Cardiac septum (tissue), 1 donor: ENCODE data around the gene LASP1. TPM values are rescaled to one million over a fixed set of nuclear protein-coding genes. Genes with fewer than 3 reads are reported as not detected.

ENCODE experiments used
- DNase-seq: peaks from one replicate; pipeline ENCODE4 v3.0.0-alpha.2; 2020; ENCODE audit warnings: low spot score
- intact Hi-C: fragments of 100-400 bp; cut with DNase I; formaldehyde crosslinking; loops from one replicate; pipeline ENCODE4 v1.14.0; 2022
- total RNA-seq: library from RNA; stranded (reverse); fragmentation: NEBNext Ultra II Directional; extraction: Animal tissue kit (Norgen Biotek cat#: 25700); gene quantifications from one replicate; pipeline ENCODE4 v1.2.1, GENCODE V29; 2021
- donor health status: DM: no; HTN: no; CAD: no.

Gene LASP1
- total RNA-seq, 1 donor from 2014 or later = 25.3 TPM

DNA sequence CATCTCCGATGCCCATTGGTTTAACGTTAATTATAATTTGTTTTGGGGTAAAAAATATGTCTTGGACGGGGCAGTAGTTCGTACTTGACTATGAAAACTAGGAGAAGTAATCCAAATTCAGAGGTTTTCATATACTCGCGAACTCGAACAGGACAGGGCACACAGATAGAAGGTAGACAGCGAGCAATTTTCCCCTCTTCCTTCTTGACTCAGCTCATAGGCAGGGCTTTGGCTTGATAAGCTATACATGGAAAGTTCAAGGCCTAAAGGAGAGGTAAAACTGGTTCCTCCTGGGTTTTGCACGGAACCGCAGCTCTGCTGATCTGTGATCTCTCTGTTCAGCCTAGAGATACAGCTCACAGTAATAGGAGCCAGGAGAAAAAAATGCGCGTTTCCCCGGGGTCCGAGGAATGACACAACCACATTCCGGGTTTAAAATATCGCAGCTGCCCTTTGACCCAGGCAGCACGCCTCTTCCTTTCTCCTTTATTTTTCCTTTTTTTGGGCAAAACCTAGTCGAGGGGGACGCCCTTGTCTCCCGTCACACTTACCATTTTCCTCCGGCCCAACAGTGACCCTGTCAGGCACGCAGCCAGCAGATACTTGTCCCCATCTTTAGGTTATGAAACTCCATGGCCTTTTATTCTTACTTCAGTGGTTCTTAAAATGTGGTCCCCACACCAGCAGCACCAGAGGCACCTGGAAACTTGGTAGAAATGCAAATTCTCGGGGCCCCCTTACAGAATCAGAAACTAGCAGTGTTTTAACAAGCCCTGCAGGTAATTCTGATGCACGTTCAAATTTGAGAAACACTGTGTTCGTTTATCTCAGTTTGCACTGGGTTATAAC is 1.7 kb upstream of the LASP1 start:
- DNase-seq = no peak
- intact Hi-C loops = loop anchor here (5.0 kb wide), 1 partner anchor 284 kb away; the partner anchor contains the start of gene PLXDC1

DNA sequence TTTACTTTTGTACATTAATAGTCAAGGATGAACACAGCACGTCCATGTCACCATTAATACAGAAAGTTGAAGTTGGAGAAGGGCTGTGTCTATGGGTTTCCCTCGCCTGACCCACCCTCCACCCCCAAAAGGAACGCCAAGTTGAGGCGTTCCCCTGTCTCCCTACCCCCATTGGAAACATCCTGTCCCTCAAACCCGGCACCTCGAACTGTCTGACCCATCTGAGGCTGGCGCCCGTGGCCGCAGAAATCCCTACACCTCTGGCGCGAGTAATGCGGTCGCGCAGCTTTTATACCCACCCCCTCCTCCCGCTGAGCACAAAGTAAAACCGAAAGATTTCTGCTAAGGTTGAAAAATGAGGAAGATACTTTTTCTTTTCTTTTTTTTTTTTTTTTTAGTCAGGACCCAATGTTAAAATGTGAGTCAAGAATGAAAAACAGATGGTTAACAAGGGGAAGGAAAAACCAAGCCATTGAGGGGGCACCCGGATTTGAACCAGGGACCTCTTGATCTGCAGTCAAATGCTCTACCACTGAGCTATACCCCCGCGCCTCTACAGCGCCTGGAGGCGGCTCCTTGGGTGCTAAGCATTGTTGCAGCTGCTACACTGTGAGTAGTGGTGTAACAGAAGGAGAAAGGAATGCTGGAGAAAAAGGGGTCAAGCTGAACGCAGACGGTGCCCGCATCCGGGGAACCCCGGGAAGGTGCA is 887 bp upstream of the LASP1 start:
- intact Hi-C loops = loop anchor here (5.0 kb wide), 1 partner anchor 283 kb away; the partner anchor contains the start of gene PLXDC1
- DNase-seq = peak; percentile 92

DNA sequence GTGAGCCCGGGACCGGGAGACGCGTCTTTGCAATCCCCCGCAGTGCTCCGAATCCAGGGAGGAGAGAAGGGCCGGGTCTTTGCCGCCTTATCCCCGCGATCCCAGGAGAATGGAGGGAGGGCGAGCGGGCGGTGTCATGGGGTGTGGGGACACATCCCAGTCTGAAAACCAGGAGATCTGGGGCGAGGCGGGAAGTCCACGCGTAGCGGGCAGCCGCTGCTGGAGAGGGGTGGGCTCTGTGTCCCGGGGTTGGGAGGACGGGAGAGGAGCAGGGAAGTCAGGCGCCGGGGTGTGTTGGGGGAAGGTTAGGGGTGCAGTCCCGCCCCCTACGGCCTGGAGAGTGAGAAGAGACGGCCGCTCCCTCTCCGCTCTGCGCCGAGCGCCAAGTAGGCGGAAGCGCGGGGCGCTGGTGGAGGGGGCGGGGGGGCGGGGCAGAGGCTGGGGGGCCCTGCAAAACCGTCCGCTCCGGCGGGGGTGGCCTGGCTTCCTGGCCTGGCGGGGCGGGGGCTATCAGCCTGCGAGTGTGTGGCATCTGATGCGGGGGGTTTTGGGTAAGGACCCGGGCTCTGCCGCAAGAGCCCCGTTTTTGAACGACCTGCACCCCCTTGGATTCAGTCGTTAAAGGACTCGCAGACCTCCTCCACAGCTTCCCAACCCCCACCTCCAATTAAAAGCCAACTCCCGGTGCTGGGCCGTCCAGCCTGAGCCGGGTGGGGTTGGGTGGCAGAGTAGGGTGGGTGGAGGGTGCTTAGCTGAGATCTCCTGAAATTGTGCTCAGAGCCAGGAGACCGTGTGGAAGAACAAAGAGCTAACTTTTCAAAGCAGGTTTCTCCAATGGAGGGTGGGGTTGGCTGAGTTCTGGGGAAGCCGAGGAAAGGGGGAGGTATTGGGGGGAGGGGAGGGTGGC is 654 bp downstream of the LASP1 start:
- peak; percentile 86 for DNase-seq
- intact Hi-C loops = loop anchor here (5.0 to 10.0 kb wide), 3 partner anchors 37 to 168 kb away; partner anchors contain the start of gene FBXO47

GRCh38 chr17:38871247-38872015 is 1.6 kb downstream of the LASP1 start:
- intact Hi-C loops = loop anchor here (5.0 to 10.0 kb wide), 3 partner anchors 36 to 169 kb away; partner anchors contain the start of gene FBXO47
- DNase-seq = peak; percentile 89

DNA sequence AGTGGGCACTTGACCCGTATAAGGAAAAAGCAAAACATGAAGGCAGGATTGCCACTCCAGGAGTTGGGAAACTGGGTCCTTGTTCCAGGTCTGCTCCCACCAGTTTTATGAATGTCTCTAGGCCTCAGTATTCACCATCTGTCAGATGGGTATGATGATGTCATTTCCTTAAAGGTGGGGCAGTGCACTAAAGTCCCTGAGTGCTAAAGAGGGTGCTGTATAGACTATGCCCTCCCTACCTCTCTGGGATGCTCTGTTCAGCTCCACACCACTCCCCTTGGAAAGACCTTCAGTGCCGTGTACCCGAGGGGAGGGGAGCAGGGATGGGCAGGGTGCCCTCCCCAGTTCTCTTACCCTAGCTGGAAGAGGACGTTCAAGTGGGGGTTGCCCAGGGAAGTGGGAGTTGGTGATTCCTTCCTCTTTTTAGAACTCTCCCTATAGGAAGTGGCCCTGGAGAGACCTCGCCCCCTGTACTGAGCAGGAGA is 2.2 kb downstream of the LASP1 start:
- intact Hi-C loops = loop anchor here (5.0 to 10.0 kb wide), 3 partner anchors 35 to 170 kb away; partner anchors contain the start of gene FBXO47

GRCh38 chr17:38872671-38873385 is 3.0 kb downstream of the LASP1 start:
- no peak for DNase-seq
- intact Hi-C loops = loop anchor here (5.0 to 10.0 kb wide), 3 partner anchors 34 to 171 kb away; partner anchors contain the start of gene FBXO47

More for the DNA sequence above, 2.2 kb downstream of the LASP1 start:
- no peak for DNase-seq

DNA sequence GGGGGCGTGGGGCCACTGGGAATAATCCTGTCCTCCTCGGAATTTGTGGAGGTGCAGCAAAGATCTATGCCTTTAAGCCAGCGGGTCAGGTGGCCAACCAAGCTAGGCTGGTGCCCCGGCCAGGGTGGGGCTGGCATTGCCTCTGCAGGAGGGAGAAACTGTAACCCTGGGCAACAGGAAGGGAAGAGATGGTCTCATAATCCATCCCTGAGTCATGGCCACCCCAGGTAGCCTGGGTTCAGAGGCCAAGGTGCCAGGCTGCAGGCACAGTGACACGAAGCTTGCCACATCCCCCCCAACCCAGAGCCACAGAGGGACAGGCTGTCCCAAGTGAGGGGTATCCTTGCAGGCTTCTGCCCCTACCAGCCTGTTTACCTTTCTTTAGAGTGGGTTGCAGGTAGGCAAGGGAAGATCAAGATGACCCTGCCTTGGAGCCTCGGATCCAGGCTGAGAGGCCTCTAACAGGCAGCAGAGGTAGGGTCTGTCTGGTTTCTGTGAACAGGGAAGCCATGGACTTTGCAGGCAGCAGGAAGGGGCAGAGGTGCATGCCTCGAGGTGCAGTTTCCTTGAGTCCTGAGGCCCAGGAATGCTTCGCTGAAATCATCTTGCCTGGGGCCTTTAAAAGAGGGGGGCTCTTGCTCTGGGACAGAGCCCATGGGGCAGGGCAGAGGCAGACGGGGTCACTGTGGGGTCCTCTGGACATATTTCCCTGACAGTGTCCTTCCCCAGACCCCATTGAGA is 4.0 kb downstream of the LASP1 start:
- DNase-seq = no peak
- intact Hi-C loops = loop anchor here (5.0 to 10.0 kb wide), 3 partner anchors 33 to 172 kb away; partner anchors contain the start of gene FBXO47

DNA sequence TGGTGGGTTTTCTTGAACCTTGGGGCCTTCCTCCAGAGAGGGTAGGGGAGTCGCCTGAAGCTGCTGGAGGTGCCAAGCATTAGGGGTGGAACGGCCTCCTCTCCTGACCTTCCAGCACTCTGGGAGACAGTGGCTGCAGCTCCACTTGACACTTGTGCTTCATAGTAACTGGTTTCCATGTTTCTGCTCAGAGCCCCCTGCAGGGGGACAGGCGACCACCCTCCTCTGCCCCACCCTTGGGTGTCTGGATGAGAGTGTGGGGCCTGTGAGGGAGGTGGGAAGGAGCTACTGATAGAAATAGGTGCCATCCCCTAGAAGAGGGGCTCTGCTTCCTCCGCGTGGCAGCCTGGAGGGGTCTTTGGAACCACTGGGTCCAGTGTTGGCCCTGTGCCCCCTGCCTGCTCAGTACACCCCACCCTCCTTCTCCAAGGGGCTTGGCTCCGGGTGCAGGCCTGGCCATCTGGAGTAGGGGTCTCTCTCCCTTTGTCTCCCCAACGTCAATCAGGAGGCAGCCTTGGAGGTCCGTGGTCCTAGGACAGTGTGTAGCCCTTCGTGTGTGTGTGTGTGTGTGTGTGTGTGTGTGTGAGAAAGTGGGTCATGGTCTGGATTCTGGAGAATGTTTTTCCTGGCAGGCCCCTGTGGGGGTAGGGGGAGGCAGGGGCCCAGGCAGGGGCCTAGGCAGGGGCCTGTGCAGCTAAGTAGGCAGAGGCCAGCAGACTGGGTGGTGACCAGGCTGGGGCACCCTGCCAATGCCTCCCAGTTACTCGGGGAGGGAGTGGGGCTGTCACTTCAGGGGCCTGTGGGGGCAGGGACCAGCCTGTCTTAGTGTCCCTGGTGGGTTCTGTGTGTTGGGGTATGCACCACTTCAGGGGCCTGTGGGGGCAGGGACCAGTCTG is 4.9 kb downstream of the LASP1 start:
- DNase-seq = no peak
- intact Hi-C loops = loop anchor here (5.0 to 10.0 kb wide), 3 partner anchors 33 to 172 kb away; partner anchors contain the start of gene FBXO47

GRCh38 chr17:38875477-38876075 is 5.7 kb downstream of the LASP1 start:
- intact Hi-C loops = loop anchor here (10.0 kb wide), 1 partner anchor 89 kb away; the partner anchor contains the start of gene FBXO47
- DNase-seq = no peak

DNA sequence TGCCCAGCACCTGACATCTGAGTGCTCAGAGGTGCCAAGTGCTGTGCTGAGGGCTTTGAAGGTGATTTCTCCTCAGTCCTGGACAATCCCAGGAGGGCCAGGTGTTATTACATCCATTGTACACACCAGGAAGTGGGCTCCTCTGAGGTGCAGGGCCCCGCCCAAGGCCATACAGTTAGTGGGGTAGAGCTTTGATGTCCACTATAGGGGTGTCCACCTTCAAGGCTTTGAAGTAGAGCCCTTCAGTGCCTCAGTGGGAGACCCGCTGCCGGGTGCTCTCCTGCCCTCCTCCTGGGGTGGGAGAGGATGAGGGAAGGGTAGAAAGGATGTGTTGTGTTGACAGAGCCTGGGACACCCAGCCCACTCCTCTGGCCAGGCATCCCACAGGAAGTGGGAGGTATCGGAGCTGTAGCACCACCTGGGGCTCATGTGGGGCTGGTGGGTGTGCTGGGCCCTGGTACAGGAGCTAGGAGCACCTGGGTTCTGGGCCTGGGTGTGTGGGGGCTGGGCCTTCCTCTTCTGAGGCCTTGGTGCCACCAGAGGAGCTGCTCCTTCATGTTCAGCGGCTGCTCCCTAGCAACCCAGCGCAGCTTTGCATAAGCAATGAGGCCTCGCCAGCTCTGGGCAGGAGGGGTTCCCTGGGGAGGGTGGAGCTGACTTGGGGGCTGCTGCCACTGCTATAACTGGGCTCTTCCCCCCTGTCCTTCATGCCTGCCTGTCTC is 7.4 kb downstream of the LASP1 start:
- intact Hi-C loops = loop anchor here (10.0 kb wide), 1 partner anchor 88 kb away; the partner anchor contains the start of gene FBXO47
- no peak for DNase-seq

DNA sequence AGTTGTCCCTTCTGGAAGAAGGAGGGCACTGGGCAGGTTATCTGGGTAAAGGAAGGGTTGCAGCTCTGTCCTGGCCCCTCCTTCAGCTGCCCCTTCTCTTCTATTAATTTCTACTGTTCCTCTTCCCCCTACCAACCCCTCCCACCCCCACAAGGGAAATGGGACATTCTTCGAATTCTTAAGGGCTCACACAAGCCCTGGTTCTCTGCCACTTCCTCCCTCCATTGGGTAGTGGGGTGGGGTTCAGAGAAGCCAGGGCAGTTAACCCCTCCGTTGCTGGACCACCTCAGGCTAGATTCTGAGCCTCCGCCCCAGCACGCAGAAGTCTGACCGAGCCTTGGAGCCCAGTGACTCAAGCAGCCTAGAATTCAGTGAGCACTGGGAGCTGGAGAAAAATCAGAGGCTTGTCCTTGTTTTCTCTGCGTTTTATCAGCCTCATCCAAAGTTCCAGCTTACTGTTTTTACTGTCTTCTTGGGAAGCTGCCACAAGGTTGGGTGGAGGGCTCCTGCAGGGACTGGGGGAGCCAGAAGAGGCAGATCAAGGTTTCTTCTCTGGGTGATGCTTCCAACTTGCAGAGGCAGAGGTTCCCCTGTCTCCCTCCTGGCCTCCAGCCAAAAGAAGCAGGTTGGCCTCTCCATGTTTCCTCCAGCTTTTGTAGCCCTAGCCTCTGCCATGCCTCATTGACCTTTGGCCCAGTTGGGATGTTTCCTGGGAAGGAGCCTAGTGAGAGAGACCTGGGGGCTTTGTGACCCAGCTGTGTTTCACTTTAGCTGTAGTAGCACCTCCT is 10.2 kb downstream of the LASP1 start:
- intact Hi-C loops = loop anchor here (10.0 kb wide), 1 partner anchor 85 kb away; the partner anchor contains the start of gene FBXO47
- DNase-seq = no peak

DNA sequence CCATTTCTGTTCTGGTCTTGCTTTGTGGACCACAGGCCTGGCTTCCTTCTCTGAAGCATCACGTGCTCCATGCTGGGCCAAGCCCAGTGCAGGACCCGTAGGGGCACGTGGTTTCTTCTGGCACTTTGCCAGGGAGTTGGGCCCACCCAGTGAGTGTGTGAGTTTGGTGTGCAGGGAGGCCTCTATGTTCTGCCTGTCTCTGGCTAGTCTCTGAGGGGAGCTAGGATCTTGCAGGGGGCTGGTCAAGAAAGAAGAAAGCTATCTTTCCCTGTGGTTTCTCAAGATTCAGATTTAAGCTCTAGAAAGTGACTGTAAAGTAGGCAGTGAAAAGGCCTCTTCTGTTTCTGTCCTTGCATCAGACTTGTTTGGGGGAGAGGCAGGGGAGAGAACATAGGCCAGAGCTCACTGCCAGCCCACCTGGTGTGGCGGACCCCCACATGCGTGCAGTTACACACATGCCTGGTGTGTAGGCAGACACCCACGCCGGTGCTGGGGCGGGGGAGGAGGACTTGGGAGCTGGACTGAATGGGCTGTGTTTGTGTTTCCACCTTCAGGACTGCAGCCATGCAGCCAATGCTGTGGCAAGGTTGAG is 11.8 kb downstream of the LASP1 start:
- DNase-seq = no peak
- intact Hi-C loops = no loop called here

DNA sequence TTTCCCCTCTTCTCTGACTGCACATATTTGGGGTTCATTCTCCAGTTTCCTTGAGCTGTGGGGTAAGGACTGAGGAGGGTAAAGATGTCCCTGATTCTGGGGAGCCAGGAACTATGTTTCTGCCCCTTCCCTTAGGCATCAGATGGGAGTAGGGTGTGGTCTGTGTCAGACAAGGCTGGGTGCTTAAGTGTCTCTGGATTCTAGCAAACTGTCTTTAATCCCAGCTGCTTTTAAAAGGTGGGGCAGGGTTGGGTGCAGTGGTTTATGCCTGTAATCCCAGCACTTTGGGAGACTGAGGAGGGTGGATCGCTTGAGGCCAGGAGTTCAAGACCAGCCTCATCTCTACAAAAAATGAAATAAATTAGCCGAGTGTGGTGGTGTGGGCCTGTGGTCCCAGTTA is 13.0 kb downstream of the LASP1 start:
- intact Hi-C loops = no loop called here
- DNase-seq = no peak
